HFFc6 (cell line): ENCODE data around the gene CCDC24. TPM values are rescaled to one million over a fixed set of nuclear protein-coding genes. Genes with fewer than 3 reads are reported as not detected.
A peak's percentile ranks its signal among the peaks of the same experiment; 100 is the strongest.

Experiments
- DNase-seq: peaks from one replicate; pipeline ENCODE4 v3.0.0-alpha.2; 2018
- H3K27ac Mint-ChIP-seq: 2 replicates; pipeline ENCODE4 v1.8.0; 2020; ENCODE audit warnings: mild to moderate bottlenecking, mixed read lengths
- H3K27me3 Mint-ChIP-seq: 2 replicates; pipeline ENCODE4 v1.8.0; 2021; ENCODE audit warnings: mild to moderate bottlenecking, moderate library complexity, mixed read lengths; ENCODE audit not compliant: insufficient read depth
- H3K36me3 Mint-ChIP-seq: 2 replicates; pipeline ENCODE4 v1.8.0; 2021; ENCODE audit warnings: low read depth, mixed read lengths
- H3K4me1 Mint-ChIP-seq: 2 replicates; pipeline ENCODE4 v1.8.0; 2020; ENCODE audit warnings: low read depth, mixed read lengths
- H3K4me3 Mint-ChIP-seq: 2 replicates; pipeline ENCODE4 v1.8.0; 2020; ENCODE audit warnings: mild to moderate bottlenecking, moderate library complexity, mixed read lengths
- H3K9me3 Mint-ChIP-seq: 2 replicates; pipeline ENCODE4 v1.8.0; 2020; ENCODE audit warnings: mild to moderate bottlenecking, mixed read lengths
- CTCF ChIP-seq: fragments of 200-600 bp; sonication (generic); IDR thresholded peaks from 2 replicates; pipeline ENCODE4 v1.5.0; 2021; ENCODE audit warnings: antibody characterized with exemption, mild to moderate bottlenecking
- long read RNA-seq: library from polyadenylated mRNA; unstranded; transcript quantifications from one replicate; pipeline ENCODE4 v2.0.0, GENCODE V29; 2019
- total RNA-seq, 6 experiments: library from RNA; stranded (reverse); fragmentation: NEBNext Ultra II Directional; extraction: Animal tissue kit (Norgen Biotek cat#: 25700); gene quantifications; 2 replicates in 1 of 6; 3 replicates in 5 of 6; pipeline ENCODE4 v1.2.3, GENCODE V29; 2021

Gene CCDC24
- 1 to 10 TPM; 5.6 to 7.7 (median 6.5) TPM for total RNA-seq
- long read RNA-seq, partial matches to known transcripts: 1 of 9 reads
- long read RNA-seq, other reads (novel, unspliced or antisense): 8 of 9 reads

DNA sequence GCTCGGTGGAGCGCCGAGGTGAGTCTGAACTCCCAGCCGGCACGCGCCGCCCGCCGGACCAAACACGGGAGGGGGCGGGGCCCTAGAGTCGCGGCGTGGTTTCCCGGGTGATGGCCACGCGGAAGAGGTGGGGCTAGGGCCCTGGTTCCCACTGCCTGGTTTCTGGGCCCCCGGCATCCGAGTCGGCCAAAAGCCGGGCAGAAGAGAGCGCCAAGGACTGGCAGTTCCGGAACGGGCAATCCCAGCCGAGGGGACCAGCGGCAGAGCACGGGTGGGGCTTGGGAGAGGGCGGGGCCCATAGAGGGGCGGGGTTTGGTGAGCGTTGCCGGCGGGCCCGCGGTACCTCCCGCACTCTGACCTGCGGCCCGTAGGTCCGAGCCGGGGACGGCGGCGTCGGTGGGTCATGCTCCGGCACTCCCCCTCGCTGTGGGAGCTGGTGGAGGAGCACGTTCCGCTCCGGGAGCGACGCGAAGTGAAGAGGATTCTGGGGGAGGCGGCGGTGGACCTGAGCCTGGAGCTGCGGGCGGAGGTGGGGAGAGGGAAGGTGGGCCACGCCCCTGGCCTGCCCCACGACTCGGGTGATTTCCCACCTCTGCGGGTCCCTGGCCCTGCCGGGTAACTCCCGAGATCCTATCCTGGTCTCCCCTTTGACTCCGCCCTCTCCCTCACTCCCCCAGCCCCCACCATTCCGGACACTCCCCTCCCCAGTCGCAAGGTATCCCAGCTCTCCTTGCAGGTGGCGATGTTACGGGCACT is at the start of gene CCDC24:
TSS of gene CCDC24 (plus strand) at position 124 of the 756 bp plus-strand sequence. CDS start at position 404, 280 bp downstream.
- no peaks in the 10 kb centered on the region for H3K9me3 Mint-ChIP-seq
- peak within 1 kb of the TSS; percentile 89 for H3K4me3 Mint-ChIP-seq
- peak within 1 kb of the TSS; percentile 90 for H3K27ac Mint-ChIP-seq
- H3K36me3 Mint-ChIP-seq: no peaks in the 10 kb centered on the region
- H3K27me3 Mint-ChIP-seq: peaks cover 10% of the 10 kb centered on the region; the same call in 1 of the 2 replicates
- peaks cover 29% of the 10 kb centered on the region for H3K4me1 Mint-ChIP-seq
- peak; percentile 31 for TF ChIP-seq CTCF
- peak; percentile 87 for DNase-seq

DNA sequence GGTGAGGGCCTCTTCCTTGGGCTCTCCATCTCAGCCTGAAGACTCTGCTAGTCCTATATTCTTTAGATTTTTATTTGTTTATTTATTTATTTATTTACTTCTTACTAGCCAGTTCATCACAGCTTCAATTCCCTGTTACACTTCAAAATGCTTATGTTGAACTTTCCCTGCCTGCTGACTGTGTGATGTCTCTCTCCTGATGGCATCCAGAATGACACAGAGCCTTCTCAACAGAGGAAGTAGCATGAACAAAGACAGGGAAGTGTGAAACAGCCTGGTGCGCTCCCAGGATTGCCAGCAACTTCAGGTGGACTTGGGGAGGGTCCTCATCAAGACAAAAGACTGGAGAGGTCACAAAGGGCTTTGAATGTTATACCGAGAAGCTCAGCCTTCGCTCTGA is 49.0 kb upstream of the CCDC24 start:
- no peak for DNase-seq
- no peaks in the 10 kb centered on the region for H3K36me3 Mint-ChIP-seq
- H3K4me3 Mint-ChIP-seq: no peak overlapping the region
- no peaks in the 10 kb centered on the region for H3K9me3 Mint-ChIP-seq
- peaks cover 19% of the 10 kb centered on the region for H3K4me1 Mint-ChIP-seq
- H3K27ac Mint-ChIP-seq: no peak overlapping the region
- no peak for TF ChIP-seq CTCF
- peaks cover 3% of the 10 kb centered on the region; the same call in 1 of the 2 replicates for H3K27me3 Mint-ChIP-seq

DNA sequence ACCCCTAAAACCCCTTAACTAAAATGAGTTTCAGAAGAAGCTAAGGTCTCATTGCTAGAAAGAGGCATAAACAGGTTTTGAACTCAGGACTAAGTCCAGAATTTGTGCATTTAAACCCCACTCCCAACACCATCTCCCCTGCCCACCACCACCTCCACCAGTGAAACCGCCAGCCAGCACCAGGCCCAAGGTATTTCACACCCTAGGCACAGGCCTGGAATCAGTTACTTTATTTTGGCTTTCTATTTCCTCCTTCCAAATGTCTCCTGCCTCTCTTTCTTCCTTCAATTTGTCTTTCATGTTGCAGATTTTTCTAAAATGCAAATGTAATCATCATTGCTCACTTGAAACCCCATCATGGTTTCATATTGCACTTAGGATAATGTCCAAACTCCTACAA is 46.5 kb upstream of the CCDC24 start:
- Mint-ChIP-seq H3K27ac (no peak overlapping the region), H3K9me3 (no peaks in the 10 kb centered on the region), H3K36me3 (no peaks in the 10 kb centered on the region), H3K4me3 (no peak overlapping the region), H3K4me1 (peaks cover 34% of the 10 kb centered on the region), H3K27me3 (no peaks in the 10 kb centered on the region)
- TF ChIP-seq CTCF: no peak
- DNase-seq: no peak

DNA sequence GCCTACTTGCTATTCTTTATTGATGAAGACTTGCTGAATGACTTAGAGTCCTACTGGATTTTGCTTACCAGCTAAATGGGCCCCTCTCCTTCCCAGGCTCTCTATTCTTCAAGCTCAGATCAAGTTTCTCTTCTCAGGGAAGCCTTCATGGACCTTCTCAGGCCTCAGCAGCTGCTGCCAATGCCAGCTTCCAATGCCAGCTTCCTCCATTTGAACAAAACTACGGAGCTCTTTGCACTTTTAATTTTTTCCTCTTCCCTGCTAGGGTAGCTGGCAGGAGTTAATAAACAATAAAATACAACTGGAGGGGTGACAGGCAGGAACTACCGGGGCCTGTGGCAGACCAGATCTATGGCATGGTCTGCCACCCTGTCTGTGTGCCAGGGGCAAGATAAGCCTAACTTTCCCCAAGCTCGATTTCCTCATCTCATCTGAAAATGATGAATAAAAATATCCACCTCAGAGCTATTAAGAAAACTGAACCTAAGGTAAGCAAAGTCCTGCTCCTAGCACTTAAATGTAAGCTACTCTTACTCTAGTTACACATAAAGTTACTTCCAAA is 45.6 kb upstream of the CCDC24 start:
- DNase-seq: no peak
- peak overlapping the region; percentile 93 for H3K27ac Mint-ChIP-seq
- peaks cover 8% of the 10 kb centered on the region for H3K36me3 Mint-ChIP-seq
- no peaks in the 10 kb centered on the region for H3K27me3 Mint-ChIP-seq
- H3K9me3 Mint-ChIP-seq: no peaks in the 10 kb centered on the region
- peaks cover 41% of the 10 kb centered on the region for H3K4me1 Mint-ChIP-seq
- no peak for TF ChIP-seq CTCF
- H3K4me3 Mint-ChIP-seq: peak overlapping the region; percentile 92

- H3K4me3 Mint-ChIP-seq: peak within 1 kb of the TSS; percentile 92
Measured at GRCh38 chr1:43946236-43947060, 45.0 kb upstream of the CCDC24 start, which contains the start of gene IPO13. Gene IPO13 (plus strand): TSS chr1:43946950. CDS start chr1:43947601, 651 bp downstream.

More at GRCh38 chr1:43946236-43947060, 45.0 kb upstream of the CCDC24 start, which contains the start of gene IPO13:
- Mint-ChIP-seq H3K9me3 (no peaks in the 10 kb centered on the region), H3K4me1 (peaks cover 48% of the 10 kb centered on the region), H3K27me3 (no peaks in the 10 kb centered on the region), H3K27ac (peak within 1 kb of the TSS; percentile 93), H3K36me3 (peaks cover 13% of the 10 kb centered on the region)
- peak; percentile 86 for TF ChIP-seq CTCF
- peak; percentile 92 for DNase-seq
